ENCODE data around the gene TMEM245. TPM values are rescaled to one million over a fixed set of nuclear protein-coding genes. Genes with fewer than 3 reads are reported as not detected.
A peak's percentile ranks its signal among the peaks of the same experiment; 100 is the strongest.

Gene TMEM245
- total and polyA plus RNA-seq, 2 of the 13 experiments (the other 11 are each of a cell fraction or from before 2014, with no cell fraction given): 53.5 to 55.4 TPM

DNA sequence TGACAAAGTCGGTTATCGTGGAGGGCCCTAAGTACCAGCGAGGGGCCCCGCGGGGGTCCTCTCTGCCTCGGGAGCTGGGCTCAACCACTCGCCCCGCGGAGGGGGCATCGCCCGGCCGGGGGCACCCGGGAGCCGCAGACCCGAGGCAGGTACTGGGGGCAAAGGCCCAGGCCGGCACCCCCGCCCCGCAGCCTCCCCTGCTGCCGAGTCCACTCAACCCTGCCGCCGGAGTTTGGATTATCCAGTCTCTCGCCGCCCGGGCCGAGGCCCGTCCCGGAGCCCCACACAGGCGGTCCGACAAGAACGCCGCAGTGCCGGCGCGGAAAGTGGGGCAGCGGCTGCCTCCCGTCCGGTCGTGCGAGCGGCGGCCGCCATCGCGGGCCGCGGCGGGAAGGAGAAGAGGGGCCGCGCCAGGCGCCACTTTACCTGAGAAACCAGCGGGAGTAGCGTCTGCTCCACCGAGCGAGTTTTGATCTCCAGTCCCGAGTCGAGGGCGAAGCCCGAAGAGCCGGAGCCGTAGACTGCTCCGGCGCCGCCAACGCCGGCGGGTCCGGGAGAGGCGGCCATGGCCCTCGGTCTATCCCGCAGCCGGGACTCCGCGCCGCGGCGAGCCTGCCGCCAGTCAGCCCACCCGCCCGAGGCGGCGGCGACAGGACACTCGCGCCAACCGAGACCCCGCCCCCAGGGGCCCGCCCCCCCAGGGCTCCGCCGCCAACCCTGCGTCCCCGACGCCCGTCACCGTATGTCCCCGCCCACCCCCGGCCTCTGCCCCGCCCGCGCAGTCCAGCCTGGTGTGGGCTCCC, 106.7 kb downstream of the TMEM245 start, which contains the start of gene CTNNAL1 (continued):
- TF ChIP-seq FOXJ3 (CRISPR knock-in tag; IDR thresholded peaks at IDR 0.05; ENCODE audit: borderline replicate concordance) (no peak), SMAD1 (CRISPR knock-in tag; IDR thresholded peaks at IDR 0.05; ENCODE audit: borderline replicate concordance, low read depth) (no peak), SALL1 (CRISPR knock-in tag; IDR thresholded peaks at IDR 0.05) (peak; percentile 17; the same call in 1 of the 2 replicates), MTA1 (CRISPR knock-in tag; IDR thresholded peaks at IDR 0.05; ENCODE audit: borderline replicate concordance) (peak; percentile 60; the same call in 1 of the 2 replicates), ZSCAN21 (CRISPR knock-in tag; IDR thresholded peaks at IDR 0.05; ENCODE audit: borderline replicate concordance) (no peak), SYNCRIP (IDR thresholded peaks at IDR 0.05; ENCODE audit: insufficient read depth, low read depth, low read length) (no peak), ZNF264 (CRISPR knock-in tag; IDR thresholded peaks at IDR 0.05) (no peak), ZNF589 (CRISPR knock-in tag; conservative IDR thresholded peaks at IDR 0.05) (no peak), HDAC1 (CRISPR knock-in tag; IDR thresholded peaks at IDR 0.05) (peak; percentile 41; the same call in 1 of the 2 replicates), ZNF709 (CRISPR knock-in tag; IDR thresholded peaks at IDR 0.05) (peak; percentile 77; the same call in 1 of the 2 replicates), ZNF749 (CRISPR knock-in tag; IDR thresholded peaks at IDR 0.05; ENCODE audit: borderline replicate concordance) (0 out of 2 replicates have a peak, but pooled peaks have one; percentile 28), FIP1L1 (IDR thresholded peaks at IDR 0.05; ENCODE audit: borderline replicate concordance, insufficient read depth, low read depth, low read length) (no peak), ZFP37 (CRISPR knock-in tag; IDR thresholded peaks at IDR 0.05; ENCODE audit: borderline replicate concordance) (no peak), SAP130 (CRISPR knock-in tag; IDR thresholded peaks at IDR 0.05; ENCODE audit: low read depth) (peak; percentile 73; the same call in 1 of the 2 replicates), EZH2 (conservative IDR thresholded peaks at IDR 0.05; ENCODE audit: low read depth, low read length) (no peak)
- TF ChIP-seq, protein P1, sequence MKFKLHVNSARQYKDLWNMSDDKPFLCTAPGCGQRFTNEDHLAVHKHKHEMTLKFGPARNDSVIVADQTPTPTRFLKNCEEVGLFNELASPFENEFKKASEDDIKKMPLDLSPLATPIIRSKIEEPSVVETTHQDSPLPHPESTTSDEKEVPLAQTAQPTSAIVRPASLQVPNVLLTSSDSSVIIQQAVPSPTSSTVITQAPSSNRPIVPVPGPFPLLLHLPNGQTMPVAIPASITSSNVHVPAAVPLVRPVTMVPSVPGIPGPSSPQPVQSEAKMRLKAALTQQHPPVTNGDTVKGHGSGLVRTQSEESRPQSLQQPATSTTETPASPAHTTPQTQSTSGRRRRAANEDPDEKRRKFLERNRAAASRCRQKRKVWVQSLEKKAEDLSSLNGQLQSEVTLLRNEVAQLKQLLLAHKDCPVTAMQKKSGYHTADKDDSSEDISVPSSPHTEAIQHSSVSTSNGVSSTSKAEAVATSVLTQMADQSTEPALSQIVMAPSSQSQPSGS (CRISPR knock-in tag; IDR thresholded peaks at IDR 0.05): no peak
- TF ChIP-seq, protein P2, sequence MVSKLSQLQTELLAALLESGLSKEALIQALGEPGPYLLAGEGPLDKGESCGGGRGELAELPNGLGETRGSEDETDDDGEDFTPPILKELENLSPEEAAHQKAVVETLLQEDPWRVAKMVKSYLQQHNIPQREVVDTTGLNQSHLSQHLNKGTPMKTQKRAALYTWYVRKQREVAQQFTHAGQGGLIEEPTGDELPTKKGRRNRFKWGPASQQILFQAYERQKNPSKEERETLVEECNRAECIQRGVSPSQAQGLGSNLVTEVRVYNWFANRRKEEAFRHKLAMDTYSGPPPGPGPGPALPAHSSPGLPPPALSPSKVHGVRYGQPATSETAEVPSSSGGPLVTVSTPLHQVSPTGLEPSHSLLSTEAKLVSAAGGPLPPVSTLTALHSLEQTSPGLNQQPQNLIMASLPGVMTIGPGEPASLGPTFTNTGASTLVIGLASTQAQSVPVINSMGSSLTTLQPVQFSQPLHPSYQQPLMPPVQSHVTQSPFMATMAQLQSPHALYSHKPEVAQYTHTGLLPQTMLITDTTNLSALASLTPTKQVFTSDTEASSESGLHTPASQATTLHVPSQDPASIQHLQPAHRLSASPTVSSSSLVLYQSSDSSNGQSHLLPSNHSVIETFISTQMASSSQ (IDR thresholded peaks at IDR 0.05; ENCODE audit: low read depth): no peak
- TF ChIP-seq, protein P2 (CRISPR knock-in tag; IDR thresholded peaks at IDR 0.05; ENCODE audit: borderline replicate concordance): no peak
- TF ChIP-seq, protein P3, sequence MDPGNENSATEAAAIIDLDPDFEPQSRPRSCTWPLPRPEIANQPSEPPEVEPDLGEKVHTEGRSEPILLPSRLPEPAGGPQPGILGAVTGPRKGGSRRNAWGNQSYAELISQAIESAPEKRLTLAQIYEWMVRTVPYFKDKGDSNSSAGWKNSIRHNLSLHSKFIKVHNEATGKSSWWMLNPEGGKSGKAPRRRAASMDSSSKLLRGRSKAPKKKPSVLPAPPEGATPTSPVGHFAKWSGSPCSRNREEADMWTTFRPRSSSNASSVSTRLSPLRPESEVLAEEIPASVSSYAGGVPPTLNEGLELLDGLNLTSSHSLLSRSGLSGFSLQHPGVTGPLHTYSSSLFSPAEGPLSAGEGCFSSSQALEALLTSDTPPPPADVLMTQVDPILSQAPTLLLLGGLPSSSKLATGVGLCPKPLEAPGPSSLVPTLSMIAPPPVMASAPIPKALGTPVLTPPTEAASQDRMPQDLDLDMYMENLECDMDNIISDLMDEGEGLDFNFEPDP (CRISPR knock-in tag; conservative IDR thresholded peaks at IDR 0.05): no peak
- TF ChIP-seq, protein P4, sequence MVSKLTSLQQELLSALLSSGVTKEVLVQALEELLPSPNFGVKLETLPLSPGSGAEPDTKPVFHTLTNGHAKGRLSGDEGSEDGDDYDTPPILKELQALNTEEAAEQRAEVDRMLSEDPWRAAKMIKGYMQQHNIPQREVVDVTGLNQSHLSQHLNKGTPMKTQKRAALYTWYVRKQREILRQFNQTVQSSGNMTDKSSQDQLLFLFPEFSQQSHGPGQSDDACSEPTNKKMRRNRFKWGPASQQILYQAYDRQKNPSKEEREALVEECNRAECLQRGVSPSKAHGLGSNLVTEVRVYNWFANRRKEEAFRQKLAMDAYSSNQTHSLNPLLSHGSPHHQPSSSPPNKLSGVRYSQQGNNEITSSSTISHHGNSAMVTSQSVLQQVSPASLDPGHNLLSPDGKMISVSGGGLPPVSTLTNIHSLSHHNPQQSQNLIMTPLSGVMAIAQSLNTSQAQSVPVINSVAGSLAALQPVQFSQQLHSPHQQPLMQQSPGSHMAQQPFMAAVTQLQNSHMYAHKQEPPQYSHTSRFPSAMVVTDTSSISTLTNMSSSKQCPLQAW (CRISPR knock-in tag; IDR thresholded peaks at IDR 0.05): no peak

Data from HepG2 (cell line).